HG02610 (cell line): ENCODE measurements around the gene XRCC1.

Experiments
- ATAC-seq: cut with Tn5 transposase; IDR thresholded peaks from one replicate; pipeline ENCODE4 v1.9.1; 2021; ENCODE audit warnings: mild to moderate bottlenecking, moderate library complexity; ENCODE audit not compliant: unreplicated experiment

Gene XRCC1

DNA sequence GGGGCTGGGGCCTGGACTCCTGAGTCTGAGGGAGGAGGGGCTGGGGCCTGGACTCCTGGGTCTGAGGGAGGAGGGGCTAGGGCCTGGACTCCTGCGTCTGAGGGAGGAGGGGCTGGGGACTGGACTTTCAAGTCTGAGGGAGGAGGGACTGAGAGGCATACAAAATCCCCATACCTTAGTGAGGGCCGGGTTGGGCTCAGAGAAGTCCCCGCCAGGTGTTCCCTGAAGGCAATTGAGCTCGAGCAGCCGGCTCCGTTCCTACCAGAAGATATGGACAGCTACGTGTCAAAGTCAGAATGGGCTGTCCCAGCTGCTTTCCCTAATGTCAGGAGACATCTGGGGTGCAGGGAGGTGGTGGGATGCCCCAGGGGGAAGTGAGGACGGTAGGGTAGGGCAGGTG lies 80.2 kb downstream of the XRCC1 start:
- no peak for ATAC-seq
